Activated T-helper 2 cell treated with anti-CD3 and anti-CD28 coated beads, Interferon-gamma antibody, Interleukin-2, Interleukin-4, amounts not matched to agents 10 μg/mL and 5 μg/mL and 100 μg/mL, durations not matched to agents 14 hours and 24 hours and 36 hours (primary cell): ENCODE data around the gene SYPL1. TPM values are rescaled to one million over a fixed set of nuclear protein-coding genes. Genes with fewer than 3 reads are reported as not detected.

ENCODE experiments used
- DNase-seq: peaks from one replicate; pipeline ENCODE4 v3.0.0; 2021; ENCODE audit warnings: low spot score
- H3K27ac Mint-ChIP-seq: one replicate; pipeline ENCODE4 v1.8.0; 2021; ENCODE audit warnings: mixed read lengths
- H3K27me3 Mint-ChIP-seq: one replicate; pipeline ENCODE4 v1.8.0; 2021; ENCODE audit warnings: low read depth, mixed read lengths
- H3K36me3 Mint-ChIP-seq: one replicate; pipeline ENCODE4 v1.8.0; 2021; ENCODE audit warnings: low read depth, mixed read lengths
- H3K4me1 Mint-ChIP-seq: one replicate; pipeline ENCODE4 v1.8.0; 2021; ENCODE audit warnings: low read depth, mixed read lengths
- H3K4me3 Mint-ChIP-seq: one replicate; pipeline ENCODE4 v1.8.0; 2021; ENCODE audit warnings: low read depth, mild to moderate bottlenecking, moderate library complexity, mixed read lengths
- H3K9me3 Mint-ChIP-seq: one replicate; pipeline ENCODE4 v1.8.0; 2021; ENCODE audit warnings: mixed read lengths
- intact Hi-C: fragments of 100-400 bp; cut with micrococcal nuclease; formaldehyde crosslinking; loops from one replicate; pipeline ENCODE4 v1.15.1; 2023
- total RNA-seq: library from RNA; stranded (reverse); gene quantifications from 2 replicates; pipeline ENCODE4 v1.2.3, GENCODE V29; 2022

Gene SYPL1
- total RNA-seq, 1 donor from 2014 or later = 38.2 TPM

DNA sequence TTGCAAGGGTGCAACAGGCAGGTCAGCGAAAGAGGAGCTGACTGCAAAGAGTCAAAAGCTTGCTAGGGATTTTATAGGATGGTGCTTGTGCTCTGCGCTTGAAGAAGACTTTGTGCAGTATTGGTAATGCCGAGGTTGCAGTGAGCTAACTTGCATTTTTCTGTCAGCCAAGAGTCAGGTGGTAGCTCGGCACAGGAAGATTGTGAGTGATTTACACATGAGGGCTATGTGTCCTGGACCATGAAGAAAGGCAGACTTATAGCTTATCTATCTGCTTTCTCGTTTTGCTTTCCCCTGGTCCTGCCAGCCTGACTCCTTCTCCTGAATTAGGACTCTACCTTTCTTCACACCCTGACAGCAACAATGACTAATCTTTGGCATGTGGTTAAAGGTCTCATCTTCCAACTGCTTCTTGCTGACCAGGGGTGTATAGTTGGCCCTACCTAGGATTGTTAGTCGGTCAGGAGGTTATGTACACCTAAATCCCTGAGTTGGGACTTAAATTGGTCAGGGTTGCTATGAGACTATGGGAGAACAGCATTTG is 4.1 kb upstream of the SYPL1 start:
- H3K4me1 Mint-ChIP-seq = peaks cover 27% of the 10 kb centered on the region
- no peaks in the 10 kb centered on the region for H3K36me3 Mint-ChIP-seq
- intact Hi-C loops = no loop called here
- H3K27me3 Mint-ChIP-seq = no peaks in the 10 kb centered on the region
- no peak overlapping the region for H3K27ac Mint-ChIP-seq
- no peak for DNase-seq
- H3K4me3 Mint-ChIP-seq = no peak overlapping the region
- H3K9me3 Mint-ChIP-seq = no peaks in the 10 kb centered on the region

- DNase-seq = no peak
- H3K36me3 Mint-ChIP-seq = no peaks in the 10 kb centered on the region
- H3K9me3 Mint-ChIP-seq = no peaks in the 10 kb centered on the region
- H3K27ac Mint-ChIP-seq = no peak overlapping the region
- intact Hi-C loops = loop anchor here (5.0 kb wide), 2 partner anchors 58 to 172 kb away; no protein-coding TSS in a partner anchor
- no peak overlapping the region for H3K4me3 Mint-ChIP-seq
- H3K27me3 Mint-ChIP-seq = no peaks in the 10 kb centered on the region
- H3K4me1 Mint-ChIP-seq = peaks cover 39% of the 10 kb centered on the region
Measured at GRCh38 chr7:106114716-106115383, 2.7 kb upstream of the SYPL1 start.

DNA sequence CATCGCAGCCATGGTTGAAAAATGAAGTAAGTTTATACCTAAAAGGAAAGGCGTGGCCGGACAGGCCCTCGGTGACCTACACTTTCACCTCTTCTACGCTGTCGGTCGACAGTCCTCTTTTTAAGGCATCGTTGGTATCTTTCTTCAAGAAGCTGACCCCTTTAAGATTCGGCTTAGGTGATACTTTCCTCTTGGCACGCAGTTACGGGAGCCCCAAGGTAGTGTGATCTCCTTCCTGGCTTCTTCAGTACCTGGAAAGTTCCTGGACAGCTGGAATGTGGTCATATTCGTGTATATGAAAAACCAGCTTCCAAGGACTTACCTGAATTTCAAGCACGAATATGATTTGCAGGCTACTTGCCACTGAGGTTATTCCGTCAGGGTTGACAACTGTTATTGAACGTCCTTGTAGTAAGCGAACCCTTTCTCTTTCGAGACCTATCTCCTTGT is 885 bp upstream of the SYPL1 start:
- no peaks in the 10 kb centered on the region for H3K9me3 Mint-ChIP-seq

DNA sequence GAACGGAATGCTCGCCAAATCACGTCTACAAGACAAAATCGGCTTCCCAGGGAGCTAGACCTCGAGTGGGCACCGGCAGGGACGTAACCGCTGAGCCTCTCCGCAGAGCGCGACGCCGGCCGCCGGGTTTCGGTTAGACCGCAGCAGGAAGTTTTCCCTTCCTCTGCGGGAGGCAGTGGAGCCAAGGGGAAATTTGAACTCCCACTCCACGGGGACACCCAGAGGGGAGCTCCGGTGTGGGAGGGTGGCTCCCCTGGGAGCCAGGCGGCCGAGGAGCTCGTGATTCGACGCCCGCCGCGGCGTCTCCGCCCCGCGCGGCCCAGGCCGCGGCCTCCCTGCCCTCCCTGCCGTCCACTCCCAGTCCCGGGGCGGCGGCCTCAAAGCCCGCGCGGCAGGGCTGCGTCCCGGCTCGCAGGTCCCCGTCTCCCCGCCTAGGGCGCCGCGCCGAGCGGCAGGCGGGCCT is 426 bp downstream of the SYPL1 start:
- peak; percentile 54 for DNase-seq
- Mint-ChIP-seq H3K27ac (peak overlapping the region; percentile 84), H3K4me3 (peak overlapping the region; percentile 83), H3K27me3 (no peaks in the 10 kb centered on the region), H3K4me1 (peaks cover 54% of the 10 kb centered on the region), H3K36me3 (peaks cover 19% of the 10 kb centered on the region), H3K9me3 (no peaks in the 10 kb centered on the region)
- intact Hi-C loops = loop anchor here (2.0 to 5.0 kb wide), 3 partner anchors 54 to 1057 kb away; partner anchors contain the start of gene HBP1

More for the DNA sequence above, 885 bp upstream of the SYPL1 start:
- intact Hi-C loops = loop anchor here (5.0 kb wide), 2 partner anchors 56 to 174 kb away; no protein-coding TSS in a partner anchor
- H3K36me3 Mint-ChIP-seq = peaks cover 14% of the 10 kb centered on the region
- H3K4me1 Mint-ChIP-seq = peaks cover 54% of the 10 kb centered on the region
- no peak for DNase-seq
- no peaks in the 10 kb centered on the region for H3K27me3 Mint-ChIP-seq
- H3K27ac Mint-ChIP-seq = peak overlapping the region; percentile 92
- peak overlapping the region; percentile 83 for H3K4me3 Mint-ChIP-seq

DNA sequence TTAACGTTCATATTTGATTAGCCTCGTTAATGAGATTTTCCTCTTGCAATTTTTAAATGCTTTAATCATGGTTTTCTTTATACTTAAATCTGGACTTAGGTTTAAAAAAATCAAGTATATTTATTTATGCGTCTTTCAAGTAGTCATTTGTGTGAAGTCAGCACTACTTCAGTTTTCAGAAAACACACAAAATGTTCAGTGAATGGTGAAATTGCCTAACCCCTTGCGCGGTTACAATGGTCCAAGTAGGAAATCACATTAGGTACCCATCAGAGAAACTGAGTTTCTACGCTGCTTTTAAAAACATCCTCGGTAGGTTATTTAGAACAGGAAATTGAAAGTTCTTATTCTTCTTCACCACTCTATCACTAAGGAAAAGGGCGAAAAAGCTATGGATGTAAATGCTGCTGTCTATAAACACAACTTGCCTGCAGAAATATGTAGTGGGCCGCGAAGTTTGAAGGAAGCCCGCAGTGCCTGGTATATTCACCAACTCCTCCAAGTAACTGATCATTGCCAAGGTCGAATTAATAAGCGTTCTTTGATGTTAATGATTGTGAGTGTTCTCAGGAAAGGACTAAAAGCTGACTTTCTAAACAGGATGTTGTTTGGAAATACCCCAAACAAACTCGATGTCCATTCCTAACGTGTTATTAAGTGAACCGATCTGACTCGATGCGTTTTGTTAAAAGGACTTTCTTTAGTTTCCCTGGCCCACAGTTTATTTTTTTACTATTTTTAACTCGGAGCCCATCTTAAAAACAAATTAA is 1.0 kb downstream of the SYPL1 start:
- H3K36me3 Mint-ChIP-seq = peaks cover 24% of the 10 kb centered on the region
- intact Hi-C loops = loop anchor here (2.0 to 5.0 kb wide), 3 partner anchors 54 to 1058 kb away; partner anchors contain the start of gene HBP1
- H3K9me3 Mint-ChIP-seq = no peaks in the 10 kb centered on the region

DNA sequence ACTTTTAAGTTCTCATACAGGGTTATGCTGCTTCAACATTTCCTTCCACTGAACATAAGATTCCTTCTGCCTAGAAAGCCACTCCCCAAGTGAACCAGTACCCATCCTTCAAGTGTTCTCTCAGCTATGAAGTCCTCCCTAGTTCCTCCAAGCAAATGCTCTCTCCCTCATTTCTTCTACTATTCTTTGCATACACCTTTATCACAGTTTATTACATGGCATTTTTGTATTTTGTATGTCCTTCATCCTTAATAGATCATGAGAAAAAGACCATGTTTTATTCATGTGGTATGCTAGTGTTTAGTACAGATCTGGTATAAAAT is 1.9 kb downstream of the SYPL1 start:
- Mint-ChIP-seq H3K27me3 (no peaks in the 10 kb centered on the region), H3K36me3 (peaks cover 28% of the 10 kb centered on the region), H3K27ac (peak overlapping the region; percentile 0), H3K4me3 (peak overlapping the region; percentile 45), H3K4me1 (peaks cover 51% of the 10 kb centered on the region), H3K9me3 (no peaks in the 10 kb centered on the region)
- no peak for DNase-seq
- intact Hi-C loops = loop anchor here (2.0 to 5.0 kb wide), 3 partner anchors 53 to 1059 kb away; partner anchors contain the start of gene HBP1

More for the DNA sequence above, 1.0 kb downstream of the SYPL1 start:
- Mint-ChIP-seq H3K27ac (peak overlapping the region; percentile 48), H3K4me3 (peak overlapping the region; percentile 77), H3K27me3 (no peaks in the 10 kb centered on the region), H3K4me1 (peaks cover 50% of the 10 kb centered on the region)
- DNase-seq = no peak

DNA sequence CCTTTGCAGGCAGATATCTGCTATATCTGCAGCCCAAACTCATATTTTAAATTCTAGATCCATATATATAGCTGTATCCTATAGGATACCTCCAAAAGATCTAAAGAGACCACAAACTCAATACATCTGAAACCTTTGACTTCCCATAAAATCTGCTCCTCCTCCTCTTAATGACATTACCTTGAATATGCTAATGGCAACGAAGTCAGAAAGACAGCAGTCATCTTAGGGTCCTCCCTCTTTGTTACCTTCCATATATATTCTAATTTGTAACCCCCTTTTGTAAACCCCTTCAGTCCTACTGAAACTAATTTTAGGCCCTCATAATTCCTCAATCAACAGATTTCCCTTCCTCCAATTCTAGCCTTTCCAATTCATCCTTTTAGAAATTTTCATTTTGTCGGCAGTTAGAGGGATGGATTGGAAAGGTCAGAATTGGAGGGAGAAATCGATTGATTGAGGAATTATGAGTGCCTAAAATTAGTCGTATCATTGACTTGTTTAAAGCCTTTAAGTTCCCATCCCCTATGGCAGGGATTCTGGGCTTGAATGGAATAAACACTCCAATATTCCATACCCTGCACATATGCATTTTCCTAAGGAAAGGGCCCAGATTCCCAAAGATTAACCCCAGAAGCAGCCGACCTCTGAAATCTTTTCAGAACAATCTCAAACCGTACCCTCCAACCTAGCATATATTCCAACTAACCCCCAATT is 2.4 kb downstream of the SYPL1 start:
- no peaks in the 10 kb centered on the region for H3K27me3 Mint-ChIP-seq
- H3K4me1 Mint-ChIP-seq = peaks cover 51% of the 10 kb centered on the region
- no peak for DNase-seq
- H3K36me3 Mint-ChIP-seq = peaks cover 28% of the 10 kb centered on the region
- H3K4me3 Mint-ChIP-seq = peak overlapping the region; percentile 45
- peak overlapping the region; percentile 38 for H3K27ac Mint-ChIP-seq
- intact Hi-C loops = loop anchor here (1.0 to 5.0 kb wide), 4 partner anchors 38 to 1059 kb away; partner anchors contain the start of gene HBP1
- no peaks in the 10 kb centered on the region for H3K9me3 Mint-ChIP-seq

DNA sequence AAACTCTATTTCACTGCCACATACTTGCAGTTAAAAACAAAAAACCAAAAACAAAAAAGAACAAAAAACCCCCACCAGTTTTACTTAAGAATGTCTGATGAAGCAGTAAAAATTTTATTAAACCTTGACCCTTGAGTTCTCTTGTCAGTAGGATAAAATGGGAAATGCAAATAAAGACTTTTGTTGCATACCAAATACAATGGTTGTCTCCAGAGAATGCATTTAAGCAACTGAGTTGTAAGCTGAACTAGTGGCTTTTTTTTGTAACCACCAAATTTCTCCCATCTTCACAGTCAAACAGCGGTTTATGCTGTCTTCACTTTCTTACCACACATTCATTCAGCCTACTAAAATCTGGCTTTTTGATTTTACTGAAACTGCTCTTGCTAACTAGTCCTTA is 3.1 kb downstream of the SYPL1 start:
- Mint-ChIP-seq H3K4me3 (peak overlapping the region; percentile 1), H3K9me3 (no peaks in the 10 kb centered on the region), H3K36me3 (peaks cover 28% of the 10 kb centered on the region), H3K27ac (peak overlapping the region; percentile 38), H3K4me1 (peaks cover 48% of the 10 kb centered on the region), H3K27me3 (no peaks in the 10 kb centered on the region)
- no peak for DNase-seq
- intact Hi-C loops = loop anchor here (1.0 kb wide), 1 partner anchor 38 kb away; no protein-coding TSS in a partner anchor

- no peak overlapping the region for H3K4me3 Mint-ChIP-seq
- H3K4me1 Mint-ChIP-seq = peaks cover 56% of the 10 kb centered on the region
- H3K27ac Mint-ChIP-seq = no peak overlapping the region
- no peaks in the 10 kb centered on the region for H3K27me3 Mint-ChIP-seq
- H3K9me3 Mint-ChIP-seq = no peaks in the 10 kb centered on the region
- DNase-seq = no peak
- intact Hi-C loops = no loop called here
- H3K36me3 Mint-ChIP-seq = peaks cover 42% of the 10 kb centered on the region
Measured at GRCh38 chr7:106104721-106105260, 7.3 kb downstream of the SYPL1 start.

- H3K27me3 Mint-ChIP-seq = no peaks in the 10 kb centered on the region
- H3K9me3 Mint-ChIP-seq = no peaks in the 10 kb centered on the region
- H3K4me1 Mint-ChIP-seq = peaks cover 53% of the 10 kb centered on the region
- peaks cover 41% of the 10 kb centered on the region for H3K36me3 Mint-ChIP-seq
- no peak overlapping the region for H3K4me3 Mint-ChIP-seq
- DNase-seq = no peak
- H3K27ac Mint-ChIP-seq = no peak overlapping the region
- intact Hi-C loops = no loop called here
Measured at GRCh38 chr7:106102387-106102966, 9.6 kb downstream of the SYPL1 start.

- Mint-ChIP-seq H3K9me3 (no peaks in the 10 kb centered on the region), H3K4me1 (peaks cover 53% of the 10 kb centered on the region), H3K27me3 (no peaks in the 10 kb centered on the region), H3K36me3 (peaks cover 42% of the 10 kb centered on the region), H3K27ac (no peak overlapping the region), H3K4me3 (no peak overlapping the region)
- intact Hi-C loops = no loop called here
- no peak for DNase-seq
Measured at GRCh38 chr7:106101726-106102125, 10.4 kb downstream of the SYPL1 start.
